ENCODE data around the gene POLD1.

Gene POLD1

DNA sequence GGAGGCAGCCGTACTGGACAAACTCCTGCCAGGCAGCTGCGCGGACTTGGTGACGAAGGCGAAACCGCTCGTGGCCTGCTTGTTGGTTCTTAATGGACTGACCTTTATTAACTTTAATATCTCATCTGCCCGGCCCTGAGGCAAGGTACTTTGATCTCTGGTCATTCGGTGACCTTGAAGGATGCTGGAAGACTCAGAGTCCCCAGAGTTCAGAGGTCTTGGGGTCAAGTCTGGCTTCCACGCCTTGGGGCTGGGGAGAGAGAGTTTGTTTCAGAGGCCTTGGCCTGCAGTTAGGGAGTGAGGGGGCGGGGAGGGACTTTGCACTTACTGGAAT, 82.5 kb downstream of the POLD1 start:
- DNase-seq (ENCODE audit: extremely low read depth, insufficient read length): no peak
- TF ChIP-seq, protein P1, sequence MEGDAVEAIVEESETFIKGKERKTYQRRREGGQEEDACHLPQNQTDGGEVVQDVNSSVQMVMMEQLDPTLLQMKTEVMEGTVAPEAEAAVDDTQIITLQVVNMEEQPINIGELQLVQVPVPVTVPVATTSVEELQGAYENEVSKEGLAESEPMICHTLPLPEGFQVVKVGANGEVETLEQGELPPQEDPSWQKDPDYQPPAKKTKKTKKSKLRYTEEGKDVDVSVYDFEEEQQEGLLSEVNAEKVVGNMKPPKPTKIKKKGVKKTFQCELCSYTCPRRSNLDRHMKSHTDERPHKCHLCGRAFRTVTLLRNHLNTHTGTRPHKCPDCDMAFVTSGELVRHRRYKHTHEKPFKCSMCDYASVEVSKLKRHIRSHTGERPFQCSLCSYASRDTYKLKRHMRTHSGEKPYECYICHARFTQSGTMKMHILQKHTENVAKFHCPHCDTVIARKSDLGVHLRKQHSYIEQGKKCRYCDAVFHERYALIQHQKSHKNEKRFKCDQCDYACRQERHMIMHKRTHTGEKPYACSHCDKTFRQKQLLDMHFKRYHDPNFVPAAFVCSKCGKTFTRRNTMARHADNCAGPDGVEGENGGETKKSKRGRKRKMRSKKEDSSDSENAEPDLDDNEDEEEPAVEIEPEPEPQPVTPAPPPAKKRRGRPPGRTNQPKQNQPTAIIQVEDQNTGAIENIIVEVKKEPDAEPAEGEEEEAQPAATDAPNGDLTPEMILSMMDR (IDR thresholded peaks at IDR 0.05; ENCODE audit: insufficient read depth, low read length, poor library complexity, severe bottlenecking): no peak
- Histone ChIP-seq H3K4me3 (replicated peaks; ENCODE audit: low read depth, low read length) (no peak overlapping the region), H3K27me3 (replicated peaks; ENCODE audit: control insufficient read depth, insufficient read depth, low read length) (no peaks in the 10 kb centered on the region; the same call in 1 of the 2 replicates), H3K36me3 (ENCODE audit: control insufficient read depth, insufficient read depth, low read length) (no peaks in the 10 kb centered on the region)

DNA sequence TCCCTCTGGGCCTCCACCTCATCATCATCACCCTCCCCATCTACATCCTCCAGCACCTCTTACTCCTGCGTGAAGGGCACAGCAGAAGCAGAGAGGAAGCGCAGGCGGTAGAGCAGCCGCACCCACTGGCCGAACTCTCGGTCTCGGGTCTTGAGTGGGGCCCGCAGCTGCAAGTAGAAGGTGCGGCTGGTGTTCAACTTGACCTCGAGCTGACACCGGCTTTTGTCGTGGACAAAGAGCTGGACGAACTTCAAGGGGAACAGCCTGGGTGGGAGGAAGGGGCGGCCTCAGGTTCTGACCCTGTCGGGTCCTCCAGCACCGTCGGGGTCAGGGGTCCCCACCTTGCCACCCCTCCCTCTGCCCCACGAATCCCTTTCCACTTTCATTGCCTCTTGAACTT, 83.4 kb downstream of the POLD1 start:
- no peaks in the 10 kb centered on the region; the same call in 1 of the 2 replicates for H3K27me3 ChIP-seq (replicated peaks; ENCODE audit: control insufficient read depth, insufficient read depth, low read length)
- TF ChIP-seq, protein P1 (IDR thresholded peaks at IDR 0.05; ENCODE audit: insufficient read depth, low read length, poor library complexity, severe bottlenecking): no peak
- H3K4me3 ChIP-seq (replicated peaks; ENCODE audit: low read depth, low read length): no peak overlapping the region
- DNase-seq (ENCODE audit: extremely low read depth, insufficient read length): no peak
- no peaks in the 10 kb centered on the region for H3K36me3 ChIP-seq (ENCODE audit: control insufficient read depth, insufficient read depth, low read length)

Data from GM06990 (cell line).